ENCODE measurements around the gene HHIPL1. TPM values are rescaled to one million over a fixed set of nuclear protein-coding genes. Genes with fewer than 3 reads are reported as not detected.

Gene HHIPL1
- total and polyA plus RNA-seq, 2 donors (not counting 3 experiments of a cell fraction or from before 2014, with no cell fraction given) = 1.3 to 2.1 TPM

DNA sequence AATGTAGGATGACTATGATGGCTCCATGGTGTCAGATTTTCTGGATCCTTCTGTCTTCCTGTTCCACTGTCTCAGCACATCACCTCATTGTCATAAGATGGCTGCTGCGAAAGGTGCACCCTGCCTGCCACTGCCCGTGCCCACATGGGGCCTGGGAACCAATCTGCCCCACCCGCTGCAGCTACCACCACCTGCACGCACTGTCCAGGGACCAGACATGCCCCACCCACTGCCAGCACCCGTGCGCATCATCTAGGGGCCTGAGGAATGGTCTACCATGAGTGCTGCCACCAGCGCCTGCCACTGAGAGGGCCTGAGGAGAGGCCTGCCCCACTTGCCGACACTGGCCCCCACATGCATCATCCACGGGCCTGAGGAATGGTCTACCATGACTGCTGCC lies 63.0 kb downstream of the HHIPL1 start:
- H3K9me1 ChIP-seq (replicated peaks; ENCODE audit: control insufficient read depth, extremely low read depth, insufficient read depth, low read length) = no peaks in the 10 kb centered on the region
- DNase-seq (ENCODE audit: low read depth, low spot score) (no peak), FAIRE-seq (no peak)
- no peaks in the 10 kb centered on the region for H4K20me1 ChIP-seq (replicated peaks; ENCODE audit: control insufficient read depth, extremely low read depth, insufficient read depth, low read length)
- CTCF ChIA-PET = no interaction called here
- dilution Hi-C loops (cut with MboI; ENCODE audit: extremely low pct_ligation_motif_present, low sequenced_read_pairs) = no loop called here
- intact Hi-C loops (cut with micrococcal nuclease) = no loop called here
- no peaks in the 10 kb centered on the region for H3K36me3 ChIP-seq (ENCODE audit: control insufficient read depth in 2 of 2, extremely low read depth in 1 of 2, insufficient read depth in 2 of 2, low read length in 2 of 2)
- H3K4me1 ChIP-seq (ENCODE audit: control insufficient read depth, extremely low read depth, insufficient read depth, low read length) = no peaks in the 10 kb centered on the region
- H3K9me3 ChIP-seq (replicated peaks; ENCODE audit: control insufficient read depth, insufficient read depth, low read length) = no peaks in the 10 kb centered on the region
- peaks cover 7 to 29% of the 10 kb centered on the region in 2 experiments for H3K27me3 ChIP-seq (ENCODE audit: control insufficient read depth in 2 of 2, insufficient read depth in 2 of 2, low read length in 2 of 2)
- no peaks in the 10 kb centered on the region for H3K79me2 ChIP-seq (ENCODE audit: control insufficient read depth, insufficient read depth, low read length)
- no TSS peak for BruUV-seq (replicated peaks)
- no peak overlapping the region for H3K27ac ChIP-seq (ENCODE audit: insufficient read depth, low read depth, low read length)
- no peak overlapping the region for H3K4me2 ChIP-seq (ENCODE audit: insufficient read depth, low read length)
- POLR2A ChIA-PET = no interaction called here
- H3K9ac ChIP-seq (replicated peaks; ENCODE audit: extremely low read depth, insufficient read depth, low read length) = no peak overlapping the region
- TF ChIP-seq FOS (IDR thresholded peaks at IDR 0.05; ENCODE audit: borderline replicate concordance, insufficient read depth, low read length) (no peak), POLR2A (IDR thresholded peaks at IDR 0.05; ENCODE audit: low read depth, low read length) (no peak), MYC (IDR thresholded peaks at IDR 0.05; ENCODE audit: low read depth, low read length) (no peak)
- TF ChIP-seq, protein P1, sequence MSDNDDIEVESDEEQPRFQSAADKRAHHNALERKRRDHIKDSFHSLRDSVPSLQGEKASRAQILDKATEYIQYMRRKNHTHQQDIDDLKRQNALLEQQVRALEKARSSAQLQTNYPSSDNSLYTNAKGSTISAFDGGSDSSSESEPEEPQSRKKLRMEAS (IDR thresholded peaks at IDR 0.05; ENCODE audit: insufficient read depth, insufficient read length) = no peak
- TF ChIP-seq, protein P2, sequence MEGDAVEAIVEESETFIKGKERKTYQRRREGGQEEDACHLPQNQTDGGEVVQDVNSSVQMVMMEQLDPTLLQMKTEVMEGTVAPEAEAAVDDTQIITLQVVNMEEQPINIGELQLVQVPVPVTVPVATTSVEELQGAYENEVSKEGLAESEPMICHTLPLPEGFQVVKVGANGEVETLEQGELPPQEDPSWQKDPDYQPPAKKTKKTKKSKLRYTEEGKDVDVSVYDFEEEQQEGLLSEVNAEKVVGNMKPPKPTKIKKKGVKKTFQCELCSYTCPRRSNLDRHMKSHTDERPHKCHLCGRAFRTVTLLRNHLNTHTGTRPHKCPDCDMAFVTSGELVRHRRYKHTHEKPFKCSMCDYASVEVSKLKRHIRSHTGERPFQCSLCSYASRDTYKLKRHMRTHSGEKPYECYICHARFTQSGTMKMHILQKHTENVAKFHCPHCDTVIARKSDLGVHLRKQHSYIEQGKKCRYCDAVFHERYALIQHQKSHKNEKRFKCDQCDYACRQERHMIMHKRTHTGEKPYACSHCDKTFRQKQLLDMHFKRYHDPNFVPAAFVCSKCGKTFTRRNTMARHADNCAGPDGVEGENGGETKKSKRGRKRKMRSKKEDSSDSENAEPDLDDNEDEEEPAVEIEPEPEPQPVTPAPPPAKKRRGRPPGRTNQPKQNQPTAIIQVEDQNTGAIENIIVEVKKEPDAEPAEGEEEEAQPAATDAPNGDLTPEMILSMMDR (IDR thresholded peaks at IDR 0.05; ENCODE audit: extremely low read depth in 1 of 2, insufficient read depth in 1 of 2, low read depth in 1 of 2, low read length in 2 of 2) = no peak
- no peak overlapping the region for H3K4me3 ChIP-seq (replicated peaks in 1 of 3; ENCODE audit: insufficient read depth in 1 of 3, low read depth in 1 of 3, low read length in 3 of 3)
- H2AFZ ChIP-seq (ENCODE audit: low read depth, low read length) = no peak overlapping the region

DNA sequence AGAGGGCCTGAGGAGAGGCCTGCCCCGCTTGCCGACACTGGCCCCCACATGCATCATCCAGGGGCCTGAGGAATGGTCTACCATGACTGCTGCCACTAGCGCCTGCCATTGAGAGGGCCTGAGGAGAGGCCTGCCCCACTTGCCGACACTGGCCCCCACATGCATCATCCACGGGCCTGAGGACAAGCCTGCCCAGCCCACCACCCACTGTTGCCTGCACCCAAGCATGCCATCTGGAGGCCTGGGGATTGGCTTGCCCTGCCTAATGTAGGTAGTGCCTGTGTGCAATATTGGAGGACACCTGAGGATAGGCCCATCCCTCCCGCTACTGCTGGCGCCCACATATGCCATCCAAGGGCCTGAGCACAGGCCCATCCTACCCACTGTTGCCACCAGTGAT lies 63.5 kb downstream of the HHIPL1 start:
- Histone ChIP-seq H3K36me3 (ENCODE audit: control insufficient read depth in 2 of 2, extremely low read depth in 1 of 2, insufficient read depth in 2 of 2, low read length in 2 of 2) (no peaks in the 10 kb centered on the region), H3K9ac (replicated peaks; ENCODE audit: extremely low read depth, insufficient read depth, low read length) (no peak overlapping the region), H3K9me1 (replicated peaks; ENCODE audit: control insufficient read depth, extremely low read depth, insufficient read depth, low read length) (no peaks in the 10 kb centered on the region), H4K20me1 (replicated peaks; ENCODE audit: control insufficient read depth, extremely low read depth, insufficient read depth, low read length) (no peaks in the 10 kb centered on the region), H3K4me2 (ENCODE audit: insufficient read depth, low read length) (no peak overlapping the region), H3K27me3 (ENCODE audit: control insufficient read depth in 2 of 2, insufficient read depth in 2 of 2, low read length in 2 of 2) (peaks cover 7 to 29% of the 10 kb centered on the region in 2 experiments), H3K4me1 (ENCODE audit: control insufficient read depth, extremely low read depth, insufficient read depth, low read length) (no peaks in the 10 kb centered on the region), H3K79me2 (ENCODE audit: control insufficient read depth, insufficient read depth, low read length) (no peaks in the 10 kb centered on the region), H3K9me3 (replicated peaks; ENCODE audit: control insufficient read depth, insufficient read depth, low read length) (no peaks in the 10 kb centered on the region), H2AFZ (ENCODE audit: low read depth, low read length) (no peak overlapping the region), H3K4me3 (replicated peaks in 1 of 3; ENCODE audit: insufficient read depth in 1 of 3, low read depth in 1 of 3, low read length in 3 of 3) (no peak overlapping the region), H3K27ac (ENCODE audit: insufficient read depth, low read depth, low read length) (no peak overlapping the region)
- ChIA-PET POLR2A (no interaction called here), CTCF (no interaction called here)
- FAIRE-seq (no peak), DNase-seq (ENCODE audit: low read depth, low spot score) (no peak)
- no peak for TF ChIP-seq POLR2A (IDR thresholded peaks at IDR 0.05; ENCODE audit: low read depth, low read length)
- no peak for TF ChIP-seq FOS (IDR thresholded peaks at IDR 0.05; ENCODE audit: borderline replicate concordance, insufficient read depth, low read length)
- no peak for TF ChIP-seq EZH2 (IDR thresholded peaks at IDR 0.05; ENCODE audit: borderline replicate concordance, low read depth, low read length, severe bottlenecking)
- TF ChIP-seq, protein P2 (IDR thresholded peaks at IDR 0.05; ENCODE audit: extremely low read depth in 1 of 2, insufficient read depth in 1 of 2, low read depth in 1 of 2, low read length in 2 of 2) = no peak
- TF ChIP-seq JUN (IDR thresholded peaks at IDR 0.05; ENCODE audit: borderline replicate concordance, insufficient read depth, insufficient read length, low read depth) = no peak
- TF ChIP-seq, protein P1 (IDR thresholded peaks at IDR 0.05; ENCODE audit: insufficient read depth, insufficient read length) = no peak
- no peak for TF ChIP-seq GATA2 (IDR thresholded peaks at IDR 0.05; ENCODE audit: insufficient read depth, insufficient read length, low read depth, low read length)
- TF ChIP-seq POLR2AphosphoS5 (IDR thresholded peaks at IDR 0.05; ENCODE audit: insufficient read depth, low read depth, low read length) = no peak
- TF ChIP-seq MYC (IDR thresholded peaks at IDR 0.05; ENCODE audit: low read depth, low read length) = no peak
- BruUV-seq (replicated peaks) = no TSS peak
- intact Hi-C loops (cut with micrococcal nuclease) (no loop called here), dilution Hi-C loops (cut with MboI; ENCODE audit: extremely low pct_ligation_motif_present, low sequenced_read_pairs) (no loop called here)

Data from endothelial cell of umbilical vein (primary cell).